Stimulated activated CD8-positive, alpha-beta memory T cell treated with anti-CD3 and anti-CD28 coated beads, Interleukin-12 subunit alpha, Interleukin-12 subunit beta, amount 100 ng/mL, for 1 hour (primary cell): ENCODE measurements around the gene GALNT14.

Experiments used
- DNase-seq: peaks from one replicate; pipeline ENCODE4 v3.0.0-alpha.2; 2020; ENCODE audit warnings: low read depth

Gene GALNT14

GRCh38 chr2:31055938-31056337, 82.3 kb downstream of the GALNT14 start:
- DNase-seq = no peak

GRCh38 chr2:31054842-31055388, 83.3 kb downstream of the GALNT14 start:
- no peak for DNase-seq

- DNase-seq = no peak
Observed at GRCh38 chr2:31053929-31054782, 84.1 kb downstream of the GALNT14 start.

- no peak for DNase-seq
Observed at GRCh38 chr2:31052284-31052683, 86.0 kb downstream of the GALNT14 start.

- no peak for DNase-seq
Observed at GRCh38 chr2:31051258-31052140, 86.7 kb downstream of the GALNT14 start.

- DNase-seq = no peak
Observed at GRCh38 chr2:31049916-31050588, 88.2 kb downstream of the GALNT14 start.

GRCh38 chr2:31049264-31049663, 89.0 kb downstream of the GALNT14 start:
- no peak for DNase-seq

- no peak for DNase-seq
Observed at GRCh38 chr2:31047599-31047998, 90.6 kb downstream of the GALNT14 start.

GRCh38 chr2:31038385-31038784, 99.9 kb downstream of the GALNT14 start:
- DNase-seq = no peak

- DNase-seq = no peak
Observed at GRCh38 chr2:31037058-31037457, 101.2 kb downstream of the GALNT14 start.

- DNase-seq = no peak
Observed at GRCh38 chr2:31033032-31033431, 105.2 kb downstream of the GALNT14 start.

GRCh38 chr2:31032475-31032874, 105.8 kb downstream of the GALNT14 start:
- no peak for DNase-seq

- no peak for DNase-seq
Observed at GRCh38 chr2:31031132-31031706, 107.0 kb downstream of the GALNT14 start.

- no peak for DNase-seq
Observed at GRCh38 chr2:31028417-31028816, 109.8 kb downstream of the GALNT14 start.

GRCh38 chr2:31027549-31027948, 110.7 kb downstream of the GALNT14 start:
- DNase-seq = no peak

GRCh38 chr2:31023541-31023940, 114.7 kb downstream of the GALNT14 start:
- no peak for DNase-seq

GRCh38 chr2:31020713-31021112, 117.5 kb downstream of the GALNT14 start:
- no peak for DNase-seq

- DNase-seq = no peak
Observed at GRCh38 chr2:31018280-31018679, 120.0 kb downstream of the GALNT14 start.

- no peak for DNase-seq
Observed at GRCh38 chr2:31016648-31017047, 121.6 kb downstream of the GALNT14 start.

- no peak for DNase-seq
Observed at GRCh38 chr2:31014516-31014915, 123.7 kb downstream of the GALNT14 start.

GRCh38 chr2:31013301-31013700, 124.9 kb downstream of the GALNT14 start:
- no peak for DNase-seq

GRCh38 chr2:31012406-31012805, 125.8 kb downstream of the GALNT14 start:
- DNase-seq = no peak
